PC-9 (cell line): ENCODE measurements around the gene FAM110C. TPM values are rescaled to one million over a fixed set of nuclear protein-coding genes. Genes with fewer than 3 reads are reported as not detected.
A peak's percentile ranks its signal among the peaks of the same experiment; 100 is the strongest.
"Not testable (repeated sequence)": the region's sequence is repeated elsewhere in the genome, so short reads cannot be mapped to it uniquely, and the experiment has no call there.

Experiments
- BruUV-seq: library from RNA; stranded (reverse); fragments of 400-500 nt; replicated peaks from 2 replicates; lab custom pipeline; 2021; lab: Mats Ljungman, UMichigan
- CTCF ChIA-PET: fragments of 300-600 bp; sonication (Branson Sonifier 250); formaldehyde crosslinking; loops from one replicate; lab custom pipeline; 2022; ENCODE audit warnings: antibody characterized with exemption; lab: Charles Lee
- POLR2A ChIA-PET: fragments of 300-600 bp; sonication (Branson Sonifier 250); formaldehyde crosslinking; loops from one replicate; lab custom pipeline; 2022; ENCODE audit warnings: antibody characterized with exemption; ENCODE audit not compliant: unreplicated experiment; lab: Charles Lee
- DNase-seq, 2 experiments: peaks; one replicate each; pipeline versions ENCODE4 v3.0.0 to v3.0.0-alpha.2; 2015 to 2022; ENCODE audit warnings: mixed read lengths in 1 of 2
- H2AFZ ChIP-seq: fragments of 200-600 bp; sonication (generic); 2 replicates; pipeline ENCODE4 v1.8.1; 2017; ENCODE audit warnings: antibody characterized with exemption
- H3F3A ChIP-seq: fragments of 200-600 bp; sonication (generic); 2 replicates; pipeline ENCODE4 v1.8.1; 2017; ENCODE audit warnings: antibody characterized with exemption, mild to moderate bottlenecking, low read depth; ENCODE audit not compliant: insufficient read depth
- H3K27ac ChIP-seq: fragments of 200-600 bp; sonication (generic); 2 replicates; pipeline ENCODE4 v1.6.1; 2016; ENCODE audit warnings: mixed run types
- H3K27me3 ChIP-seq: fragments of 200-600 bp; sonication (generic); 2 replicates; pipeline ENCODE4 v1.6.1; 2016; ENCODE audit warnings: low read depth, mixed run types; ENCODE audit not compliant: insufficient read depth
- H3K36me3 ChIP-seq: fragments of 200-600 bp; sonication (generic); 2 replicates; pipeline ENCODE4 v1.6.1; 2016; ENCODE audit warnings: low read depth, mixed run types
- H3K4me1 ChIP-seq: fragments of 200-600 bp; sonication (generic); replicated peaks from 2 replicates; pipeline ENCODE4 v1.6.1; 2016; ENCODE audit warnings: mixed run types; ENCODE audit not compliant: insufficient read depth
- H3K4me2 ChIP-seq: fragments of 200-600 bp; sonication (generic); 2 replicates; pipeline ENCODE4 v1.6.1; 2017; ENCODE audit warnings: mixed run types
- H3K4me3 ChIP-seq: fragments of 200-600 bp; sonication (generic); 2 replicates; pipeline ENCODE4 v1.6.1; 2016; ENCODE audit warnings: mixed run types
- H3K79me2 ChIP-seq: fragments of 200-600 bp; sonication (generic); 2 replicates; pipeline ENCODE4 v1.6.1; 2017; ENCODE audit warnings: low read depth, mixed run types
- H3K9me2 ChIP-seq: fragments of 200-600 bp; sonication (generic); 2 replicates; pipeline ENCODE4 v1.8.1; 2017; ENCODE audit warnings: mild to moderate bottlenecking; ENCODE audit not compliant: insufficient read depth
- H3K9me3 ChIP-seq: fragments of 200-600 bp; sonication (generic); 2 replicates; pipeline ENCODE4 v1.8.1; 2016; ENCODE audit warnings: low read depth; ENCODE audit not compliant: insufficient read depth
- H4K20me1 ChIP-seq: fragments of 200-600 bp; sonication (generic); 2 replicates; pipeline ENCODE4 v1.8.1; 2017; ENCODE audit not compliant: insufficient read depth
- EZH2 ChIP-seq: fragments of 200-600 bp; sonication (generic); IDR thresholded peaks from 2 replicates; pipeline ENCODE4 v1.8.0; 2017; ENCODE audit warnings: antibody characterized with exemption, low read depth
- intact Hi-C: fragments of 100-400 bp; cut with micrococcal nuclease; formaldehyde crosslinking; loops from one replicate; pipeline ENCODE4 v1.10.0; 2022; ENCODE audit not compliant: unreplicated experiment
- total RNA-seq: library from RNA; stranded (reverse); gene quantifications from 2 replicates; pipeline ENCODE4 v1.2.3, GENCODE V29; 2021
- TF ChIP-seq, protein P1 (sequence below): fragments of 200-600 bp; sonication (generic); conservative IDR thresholded peaks from 2 replicates; pipeline ENCODE4 v1.6.1; 2017; ENCODE audit warnings: mixed run types, antibody characterized with exemption, mild to moderate bottlenecking, moderate library complexity

The FAM110C gene
- total RNA-seq, 1 experiment from 2014 or later, result 20.8 TPM

DNA sequence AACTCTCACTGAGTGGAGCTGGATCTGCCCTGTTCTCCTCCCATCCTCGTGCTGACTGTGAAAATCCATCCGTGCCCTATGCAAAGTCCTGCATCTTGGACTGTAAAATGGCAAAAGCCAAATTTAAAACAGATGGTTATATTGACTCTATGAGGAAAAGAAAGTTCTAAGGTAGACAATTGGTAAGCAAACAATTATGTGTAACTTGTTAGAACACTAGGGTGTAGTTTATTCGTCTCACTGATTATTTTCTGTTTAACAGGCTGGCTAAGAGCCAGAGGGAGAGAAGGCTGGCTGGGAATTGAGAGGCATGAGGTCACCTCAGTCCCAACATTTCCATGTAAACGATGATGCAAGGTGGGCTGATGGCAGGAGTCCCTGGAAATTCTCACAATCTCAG is 26.0 kb downstream of the FAM110C start:
- H3K4me3 ChIP-seq, POLR2A ChIA-PET: not testable (repeated sequence)
- CTCF ChIA-PET, result interaction anchor here (1.0 kb wide), 1 partner anchor 24 kb away, joined by 4 read pairs; no protein-coding TSS in a partner anchor

GRCh38 chr2:19505-19904 is 26.8 kb downstream of the FAM110C start:
- no peaks in the 10 kb centered on the region for H3F3A ChIP-seq
- intact Hi-C loops, result no loop called here
- H3K79me2 ChIP-seq, result no peaks in the 10 kb centered on the region
- H3K36me3 ChIP-seq, result no peaks in the 10 kb centered on the region
- H3K4me1 ChIP-seq, result peaks cover 6% of the 10 kb centered on the region; the same call in 1 of the 2 replicates
- H3K9me3 ChIP-seq, result no peaks in the 10 kb centered on the region
- H3K27ac ChIP-seq, result no peak overlapping the region
- no TSS peak for BruUV-seq
- H4K20me1 ChIP-seq, result no peaks in the 10 kb centered on the region
- H3K4me3 ChIP-seq, result no peak overlapping the region
- ChIA-PET CTCF (interaction anchor here (1.0 kb wide), 1 partner anchor 25 kb away, joined by 4 read pairs; no protein-coding TSS in a partner anchor), POLR2A (no interaction called here)
- H2AFZ ChIP-seq, result no peak overlapping the region
- H3K27me3 ChIP-seq, result no peaks in the 10 kb centered on the region
- TF ChIP-seq, protein P1, sequence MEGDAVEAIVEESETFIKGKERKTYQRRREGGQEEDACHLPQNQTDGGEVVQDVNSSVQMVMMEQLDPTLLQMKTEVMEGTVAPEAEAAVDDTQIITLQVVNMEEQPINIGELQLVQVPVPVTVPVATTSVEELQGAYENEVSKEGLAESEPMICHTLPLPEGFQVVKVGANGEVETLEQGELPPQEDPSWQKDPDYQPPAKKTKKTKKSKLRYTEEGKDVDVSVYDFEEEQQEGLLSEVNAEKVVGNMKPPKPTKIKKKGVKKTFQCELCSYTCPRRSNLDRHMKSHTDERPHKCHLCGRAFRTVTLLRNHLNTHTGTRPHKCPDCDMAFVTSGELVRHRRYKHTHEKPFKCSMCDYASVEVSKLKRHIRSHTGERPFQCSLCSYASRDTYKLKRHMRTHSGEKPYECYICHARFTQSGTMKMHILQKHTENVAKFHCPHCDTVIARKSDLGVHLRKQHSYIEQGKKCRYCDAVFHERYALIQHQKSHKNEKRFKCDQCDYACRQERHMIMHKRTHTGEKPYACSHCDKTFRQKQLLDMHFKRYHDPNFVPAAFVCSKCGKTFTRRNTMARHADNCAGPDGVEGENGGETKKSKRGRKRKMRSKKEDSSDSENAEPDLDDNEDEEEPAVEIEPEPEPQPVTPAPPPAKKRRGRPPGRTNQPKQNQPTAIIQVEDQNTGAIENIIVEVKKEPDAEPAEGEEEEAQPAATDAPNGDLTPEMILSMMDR, result no peak
- TF ChIP-seq EZH2, result no peak
- no peak for DNase-seq
- H3K4me2 ChIP-seq, result no peak overlapping the region
- H3K9me2 ChIP-seq, result no peaks in the 10 kb centered on the region

More for the DNA sequence above, 26.0 kb downstream of the FAM110C start:
- BruUV-seq, H3K9me3 ChIP-seq, H3K36me3 ChIP-seq, H3F3A ChIP-seq, H3K27ac ChIP-seq, H3K79me2 ChIP-seq, intact Hi-C loops, H4K20me1 ChIP-seq, H3K4me2 ChIP-seq, DNase-seq, H3K4me1 ChIP-seq, H2AFZ ChIP-seq, H3K9me2 ChIP-seq, H3K27me3 ChIP-seq: not testable (repeated sequence)

GRCh38 chr2:18402-19271 is 27.7 kb downstream of the FAM110C start:
- CTCF ChIA-PET, result no interaction called here
- intact Hi-C loops, result no loop called here

GRCh38 chr2:15916-16315 is 30.4 kb downstream of the FAM110C start:
- H3K27me3 ChIP-seq, H2AFZ ChIP-seq, POLR2A ChIA-PET, BruUV-seq, H3K4me2 ChIP-seq, H3K36me3 ChIP-seq, H3K9me2 ChIP-seq, H4K20me1 ChIP-seq, H3F3A ChIP-seq, H3K79me2 ChIP-seq, H3K4me3 ChIP-seq, DNase-seq, H3K9me3 ChIP-seq, H3K27ac ChIP-seq, H3K4me1 ChIP-seq, intact Hi-C loops: not testable (repeated sequence)
- CTCF ChIA-PET, result interaction anchor here (1.4 kb wide), 1 partner anchor 126 kb away, joined by 4 read pairs; no protein-coding TSS in a partner anchor

More at GRCh38 chr2:18402-19271, 27.7 kb downstream of the FAM110C start:
- Histone ChIP-seq H3K4me1 (peaks cover 6% of the 10 kb centered on the region; the same call in 1 of the 2 replicates), H3K4me3 (no peak overlapping the region), H2AFZ (no peak overlapping the region), H4K20me1 (no peaks in the 10 kb centered on the region), H3K79me2 (no peaks in the 10 kb centered on the region), H3K27me3 (no peaks in the 10 kb centered on the region), H3K36me3 (no peaks in the 10 kb centered on the region), H3K4me2 (no peak overlapping the region), H3K9me3 (no peaks in the 10 kb centered on the region), H3K27ac (no peak overlapping the region), H3F3A (no peaks in the 10 kb centered on the region), H3K9me2 (no peaks in the 10 kb centered on the region)
- POLR2A ChIA-PET, result no interaction called here
- TF ChIP-seq EZH2, result no peak
- TF ChIP-seq, protein P1, result peak; percentile 84
- BruUV-seq, result no TSS peak
- DNase-seq, result no peak
